ENCODE data around the gene IFI16. TPM values are rescaled to one million over a fixed set of nuclear protein-coding genes. Genes with fewer than 3 reads are reported as not detected.
"Not testable (repeated sequence)": the region's sequence is repeated elsewhere in the genome, so short reads cannot be mapped to it uniquely, and the experiment has no call there.

IFI16 gene
- total and polyA plus RNA-seq, 8 donors: 3.1 to 29.0 (median 12.3) TPM

GRCh38 chr1:159005161-159005560 is 4.5 kb upstream of the IFI16 start:
- Histone ChIP-seq H3K36me3 (no peaks in the 10 kb centered on the region), H3K4me3 (no peak overlapping the region), H3K27ac (no peak overlapping the region), H3K27me3 (peaks cover 0 to 15% (median 0%) of the 10 kb centered on the region in 4 donors), H3K9me3 (no peaks in the 10 kb centered on the region), H3K4me1 (no peaks in the 10 kb centered on the region)
- DNase-seq (no peak), ATAC-seq (no peak), FAIRE-seq (no peak)
- no peak for TF ChIP-seq CTCF (IDR thresholded peaks at IDR 0.05)
- intact Hi-C loops (cut with DNase I): no loop called here

- TF ChIP-seq CTCF (IDR thresholded peaks at IDR 0.05): no peak
- H3K4me3 ChIP-seq: no peak overlapping the region
- DNase-seq (no peak), ATAC-seq (peak in 1 of 4 donors; percentile 7), FAIRE-seq (no peak)
- no peaks in the 10 kb centered on the region for H3K36me3 ChIP-seq
- H3K27me3 ChIP-seq: peaks cover 0 to 14% (median 0%) of the 10 kb centered on the region in 4 donors
- H3K9me3 ChIP-seq: no peaks in the 10 kb centered on the region
- intact Hi-C loops (cut with DNase I): no loop called here
- H3K27ac ChIP-seq: no peak overlapping the region
- 11 to 13% methylated on average over 6 of the region's 6 CpGs for WGBS, 2 donors
- no peaks in the 10 kb centered on the region for H3K4me1 ChIP-seq
Observed at GRCh38 chr1:159005676-159006075, 4.0 kb upstream of the IFI16 start.

- H3K9me3 ChIP-seq; DNase-seq; H3K27me3 ChIP-seq; H3K36me3 ChIP-seq; FAIRE-seq; ATAC-seq; H3K27ac ChIP-seq; H3K4me3 ChIP-seq; intact Hi-C loops (cut with DNase I); H3K4me1 ChIP-seq: not testable (repeated sequence)
- WGBS, 2 donors: 20% methylated on average over 11 of the region's 11 CpGs
Observed at GRCh38 chr1:159006210-159006807, 3.4 kb upstream of the IFI16 start.

- H3K4me3 ChIP-seq: no peak overlapping the region
- no peak overlapping the region for H3K27ac ChIP-seq
- no peaks in the 10 kb centered on the region for H3K4me1 ChIP-seq
- H3K27me3 ChIP-seq: peaks cover 0 to 9% (median 0%) of the 10 kb centered on the region in 4 donors
- intact Hi-C loops (cut with DNase I): no loop called here
- TF ChIP-seq CTCF (IDR thresholded peaks at IDR 0.05): no peak
- FAIRE-seq: no peak
- ATAC-seq: no peak
- no peaks in the 10 kb centered on the region for H3K9me3 ChIP-seq
- no peak for DNase-seq
- no peaks in the 10 kb centered on the region for H3K36me3 ChIP-seq
Observed at GRCh38 chr1:159007726-159008125, 2.0 kb upstream of the IFI16 start.

GRCh38 chr1:159008744-159009188 is 941 bp upstream of the IFI16 start:
- H3K36me3 ChIP-seq: no peaks in the 10 kb centered on the region
- peaks cover 0 to 9% (median 0%) of the 10 kb centered on the region in 4 donors for H3K27me3 ChIP-seq
- no peak overlapping the region for H3K4me3 ChIP-seq
- 42 to 49% methylated on average over 4 of the region's 4 CpGs for WGBS, 2 donors
- DNase-seq: no peak
- peak in 2 of 4 donors; percentile 24 to 33 for ATAC-seq
- no peaks in the 10 kb centered on the region for H3K9me3 ChIP-seq
- peak overlapping the region in 2 of 4 donors; percentile 62 to 63 for H3K27ac ChIP-seq
- FAIRE-seq: no peak
- TF ChIP-seq CTCF (IDR thresholded peaks at IDR 0.05): no peak
- intact Hi-C loops (cut with DNase I): no loop called here
- H3K4me1 ChIP-seq: no peaks in the 10 kb centered on the region
